ENCODE data around the gene TRAPPC4. TPM values are rescaled to one million over a fixed set of nuclear protein-coding genes. Genes with fewer than 3 reads are reported as not detected.

TRAPPC4 gene
- total RNA-seq, 4 donors from 2014 or later, result 8.2 to 55.4 (median 28.6) TPM

GRCh38 chr11:119048644-119049043 lies 30.1 kb downstream of the TRAPPC4 start:
- Histone ChIP-seq H3K27ac (no peak overlapping the region), H3K9me3 (no peaks in the 10 kb centered on the region), H3K36me3 (no peaks in the 10 kb centered on the region), H3K4me1 (no peaks in the 10 kb centered on the region), H3K4me3 (no peak overlapping the region), H3K27me3 (no peaks in the 10 kb centered on the region)
- intact Hi-C loops (cut with DNase I; ENCODE audit: low total_unique reads), result no loop called here
- TF ChIP-seq POLR2A (IDR thresholded peaks at IDR 0.05), result no peak
- TF ChIP-seq, protein P1, sequence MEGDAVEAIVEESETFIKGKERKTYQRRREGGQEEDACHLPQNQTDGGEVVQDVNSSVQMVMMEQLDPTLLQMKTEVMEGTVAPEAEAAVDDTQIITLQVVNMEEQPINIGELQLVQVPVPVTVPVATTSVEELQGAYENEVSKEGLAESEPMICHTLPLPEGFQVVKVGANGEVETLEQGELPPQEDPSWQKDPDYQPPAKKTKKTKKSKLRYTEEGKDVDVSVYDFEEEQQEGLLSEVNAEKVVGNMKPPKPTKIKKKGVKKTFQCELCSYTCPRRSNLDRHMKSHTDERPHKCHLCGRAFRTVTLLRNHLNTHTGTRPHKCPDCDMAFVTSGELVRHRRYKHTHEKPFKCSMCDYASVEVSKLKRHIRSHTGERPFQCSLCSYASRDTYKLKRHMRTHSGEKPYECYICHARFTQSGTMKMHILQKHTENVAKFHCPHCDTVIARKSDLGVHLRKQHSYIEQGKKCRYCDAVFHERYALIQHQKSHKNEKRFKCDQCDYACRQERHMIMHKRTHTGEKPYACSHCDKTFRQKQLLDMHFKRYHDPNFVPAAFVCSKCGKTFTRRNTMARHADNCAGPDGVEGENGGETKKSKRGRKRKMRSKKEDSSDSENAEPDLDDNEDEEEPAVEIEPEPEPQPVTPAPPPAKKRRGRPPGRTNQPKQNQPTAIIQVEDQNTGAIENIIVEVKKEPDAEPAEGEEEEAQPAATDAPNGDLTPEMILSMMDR (IDR thresholded peaks at IDR 0.05), result no peak
- DNase-seq, result no peak

- intact Hi-C loops (cut with DNase I; ENCODE audit: low total_unique reads), result no loop called here
- no peak for TF ChIP-seq POLR2A (IDR thresholded peaks at IDR 0.05)
- TF ChIP-seq, protein P1 (IDR thresholded peaks at IDR 0.05), result no peak
- no peak for DNase-seq
- H3K27me3 ChIP-seq, result no peaks in the 10 kb centered on the region
- H3K27ac ChIP-seq, result no peak overlapping the region
- H3K4me1 ChIP-seq, result no peaks in the 10 kb centered on the region
- H3K9me3 ChIP-seq, result no peaks in the 10 kb centered on the region
- no peaks in the 10 kb centered on the region for H3K36me3 ChIP-seq
- H3K4me3 ChIP-seq, result no peak overlapping the region
Observed at GRCh38 chr11:119049081-119049480, 30.5 kb downstream of the TRAPPC4 start.

GRCh38 chr11:119051440-119052162 lies 33.0 kb downstream of the TRAPPC4 start:
- TF ChIP-seq, protein P1 (IDR thresholded peaks at IDR 0.05), result no peak
- no peak for TF ChIP-seq POLR2A (IDR thresholded peaks at IDR 0.05)
- no peaks in the 10 kb centered on the region for H3K27me3 ChIP-seq
- no peak overlapping the region for H3K4me3 ChIP-seq
- no peak for DNase-seq
- no peaks in the 10 kb centered on the region for H3K36me3 ChIP-seq
- no peaks in the 10 kb centered on the region for H3K9me3 ChIP-seq
- intact Hi-C loops (cut with DNase I; ENCODE audit: low total_unique reads), result no loop called here
- H3K27ac ChIP-seq, result no peak overlapping the region
- H3K4me1 ChIP-seq, result peaks cover 4 to 13% of the 10 kb centered on the region in 2 donors

DNA sequence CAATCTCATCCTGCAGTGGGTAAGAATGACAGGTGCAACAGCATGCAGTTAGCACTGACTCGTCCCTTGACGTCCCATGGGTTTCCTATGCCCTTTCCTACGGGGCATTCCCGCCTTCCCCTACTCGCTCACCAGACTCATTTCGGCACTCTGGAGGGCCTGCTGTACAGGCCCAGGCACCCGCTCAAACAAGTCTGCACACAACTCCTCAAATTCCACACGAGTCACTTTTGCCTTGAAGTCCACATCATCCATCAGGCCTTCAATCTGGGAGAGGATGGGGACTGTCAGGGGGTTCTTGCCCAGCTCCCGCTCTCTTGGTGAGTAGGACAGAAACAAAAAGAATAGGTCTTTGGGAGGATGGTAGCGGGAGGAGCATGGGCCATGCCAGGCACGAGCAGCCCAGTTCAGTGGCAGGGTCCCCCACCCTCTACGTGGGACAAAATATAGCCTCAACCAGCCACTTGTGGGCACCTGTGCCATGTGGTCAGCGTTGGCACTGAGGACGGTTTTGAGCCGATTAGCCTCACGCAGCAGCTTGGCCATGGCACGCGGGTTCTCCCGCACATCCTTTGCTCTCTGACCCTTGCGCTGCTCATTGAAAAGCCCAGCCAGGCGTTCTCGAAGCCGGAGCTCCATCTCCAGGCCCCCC lies 33.7 kb downstream of the TRAPPC4 start:
- H3K27me3 ChIP-seq, result no peaks in the 10 kb centered on the region
- DNase-seq, result no peak
- no peaks in the 10 kb centered on the region for H3K36me3 ChIP-seq
- no peak overlapping the region for H3K4me3 ChIP-seq
- intact Hi-C loops (cut with DNase I; ENCODE audit: low total_unique reads), result no loop called here
- no peaks in the 10 kb centered on the region for H3K9me3 ChIP-seq
- TF ChIP-seq, protein P1 (IDR thresholded peaks at IDR 0.05), result no peak
- TF ChIP-seq POLR2A (IDR thresholded peaks at IDR 0.05), result no peak
- no peak overlapping the region for H3K27ac ChIP-seq
- peaks cover 4 to 13% of the 10 kb centered on the region in 2 donors for H3K4me1 ChIP-seq

GRCh38 chr11:119054418-119054817 lies 35.9 kb downstream of the TRAPPC4 start:
- no peak for DNase-seq
- intact Hi-C loops (cut with DNase I; ENCODE audit: low total_unique reads), result no loop called here
- H3K27ac ChIP-seq, result no peak overlapping the region
- TF ChIP-seq, protein P1 (IDR thresholded peaks at IDR 0.05), result no peak
- TF ChIP-seq POLR2A (IDR thresholded peaks at IDR 0.05), result no peak
- H3K9me3 ChIP-seq, result no peaks in the 10 kb centered on the region
- H3K36me3 ChIP-seq, result no peaks in the 10 kb centered on the region
- H3K27me3 ChIP-seq, result no peaks in the 10 kb centered on the region
- H3K4me3 ChIP-seq, result no peak overlapping the region
- peaks cover 4 to 18% of the 10 kb centered on the region in 2 donors for H3K4me1 ChIP-seq
